Small intestine (tissue), 16 donors: ENCODE results near the gene TRA2B. TPM values are rescaled to one million over a fixed set of nuclear protein-coding genes. Genes with fewer than 3 reads are reported as not detected.
A peak's percentile ranks its signal among the peaks of the same experiment; 100 is the strongest.

Experiments
- DNase-seq, 2 donors: peaks; one replicate each; pipeline versions ENCODE4 v3.0.0 to v3.0.0-alpha.2; 2013
- FAIRE-seq: peaks from 2 replicates; lab custom pipeline; 2012; peaks lifted over from hg19 to GRCh38; lab: Jason Lieb, UNC
- H3K27ac ChIP-seq, 3 donors: one replicate each; pipeline ENCODE4 v1.5.1; 2013; ENCODE audit warnings: low read length in 2 of 3, mild to moderate bottlenecking in 2 of 3, control low read depth in 1 of 3, inconsistent platforms in 1 of 3, low read depth in 1 of 3, moderate library complexity in 1 of 3
- H3K27me3 ChIP-seq, 3 donors: one replicate each; pipeline ENCODE4 v1.6.1; 2013; ENCODE audit warnings: low read length in 3 of 3, inconsistent platforms in 1 of 3; ENCODE audit not compliant: control insufficient read depth in 3 of 3, insufficient read depth in 3 of 3
- H3K36me3 ChIP-seq, 3 donors: one replicate each; pipeline ENCODE4 v1.6.1; 2013; ENCODE audit warnings: low read length in 3 of 3, inconsistent platforms in 1 of 3, low read depth in 1 of 3, mild to moderate bottlenecking in 1 of 3, moderate library complexity in 1 of 3; ENCODE audit not compliant: control insufficient read depth in 3 of 3, insufficient read depth in 2 of 3
- H3K4me1 ChIP-seq, 3 donors: one replicate each; pipeline ENCODE4 v1.6.1; 2013; ENCODE audit warnings: low read length in 2 of 3, inconsistent platforms in 1 of 3, low read depth in 1 of 3, mild to moderate bottlenecking in 1 of 3, moderate library complexity in 1 of 3; ENCODE audit not compliant: control insufficient read depth in 3 of 3, insufficient read depth in 2 of 3
- H3K4me3 ChIP-seq, 3 donors: one replicate each; pipeline ENCODE4 v1.5.1; 2013; ENCODE audit warnings: low read length in 3 of 3, control low read depth in 1 of 3, inconsistent platforms in 1 of 3, low read depth in 1 of 3, mild to moderate bottlenecking in 1 of 3, moderate library complexity in 1 of 3
- H3K9me3 ChIP-seq, 2 donors: one replicate each; pipeline ENCODE4 v1.6.1; 2013; ENCODE audit warnings: low read depth in 1 of 2, low read length in 1 of 2; ENCODE audit not compliant: control insufficient read depth in 2 of 2, insufficient read depth in 1 of 2
- WGBS, 3 donors: extraction: QIAGEN DNeasy Blood & Tissue Kit; methylation state at CpG; one replicate each; pipeline ENCODE4 v1.1.7; 2013; 5-methylcytosine and 5-hydroxymethylcytosine counted together
- long read RNA-seq, 10 donors: transcript quantifications; one replicate each; lab custom pipeline, GENCODE V29; 2026
- polyA plus RNA-seq, 4 donors: library from polyadenylated mRNA; stranded (reverse) in 3 of 4; unstranded in 1 of 4; fragments of 200-250 nt in 3 of 4; fragments of 120-200 nt in 1 of 4; gene quantifications; one replicate each; pipeline versions ENCODE4 v1.2.1 to v1.2.3, GENCODE V29; 2013
- donor health status: healthy with polysubstance abuse.
- donor health status: control.
- donor health status: control.
- donor health status: Bipolar disorder and iron deficiency.
- donor health status: healthy.

Gene TRA2B
- 100 to 1,000 TPM in 1 of 4 donors, 10 to 100 TPM in 3; 48.5 to 150 (median 72.4) TPM for polyA plus RNA-seq
- long read RNA-seq, donor 1: 0 reads
- long read RNA-seq, donor 2, transcript TRA2B-205 (9 exons, 2,952 nt): major isoform, 9 of 16 reads
- long read RNA-seq, donor 2, partial matches to known transcripts: 0 of 16 reads
- long read RNA-seq, donor 2, other reads (novel, unspliced or antisense): 0 of 16 reads
- long read RNA-seq, donor 3, transcript TRA2B-213 (3 exons, 839 nt): minor isoform, 6 of 32 reads
- long read RNA-seq, donor 3, transcript TRA2B-212 (2 exons, 538 nt): major isoform, 12 of 32 reads
- long read RNA-seq, donor 3, partial matches to known transcripts: 5 of 32 reads
- long read RNA-seq, donor 3, other reads (novel, unspliced or antisense): 0 of 32 reads
- long read RNA-seq, donor 4, partial matches to known transcripts: 0 of 4 reads
- long read RNA-seq, donor 4, other reads (novel, unspliced or antisense): 0 of 4 reads
- long read RNA-seq, donor 5, partial matches to known transcripts: 0 of 8 reads
- long read RNA-seq, donor 5, other reads (novel, unspliced or antisense): 0 of 8 reads
- long read RNA-seq, donor 6, full-length matches to known transcripts: 23 of 23 reads
- long read RNA-seq, donor 6, partial matches to known transcripts: 0 of 23 reads
- long read RNA-seq, donor 6, other reads (novel, unspliced or antisense): 0 of 23 reads
- long read RNA-seq, donor 7: 0 reads
- long read RNA-seq, donor 8, partial matches to known transcripts: 0 of 10 reads
- long read RNA-seq, donor 8, other reads (novel, unspliced or antisense): 0 of 10 reads
- long read RNA-seq, donor 9, full-length matches to known transcripts: 13 of 13 reads
- long read RNA-seq, donor 9, partial matches to known transcripts: 0 of 13 reads
- long read RNA-seq, donor 9, other reads (novel, unspliced or antisense): 0 of 13 reads
- long read RNA-seq, donor 10, transcript TRA2B-205 (9 exons, 2,952 nt): major isoform, 16 of 47 reads
- long read RNA-seq, donor 10, transcript TRA2B-213 (3 exons, 839 nt): minor isoform, 6 of 47 reads
- long read RNA-seq, donor 10, transcript TRA2B-212 (2 exons, 538 nt): minor isoform, 14 of 47 reads
- long read RNA-seq, donor 10, partial matches to known transcripts: 6 of 47 reads
- long read RNA-seq, donor 10, other reads (novel, unspliced or antisense): 0 of 47 reads

DNA sequence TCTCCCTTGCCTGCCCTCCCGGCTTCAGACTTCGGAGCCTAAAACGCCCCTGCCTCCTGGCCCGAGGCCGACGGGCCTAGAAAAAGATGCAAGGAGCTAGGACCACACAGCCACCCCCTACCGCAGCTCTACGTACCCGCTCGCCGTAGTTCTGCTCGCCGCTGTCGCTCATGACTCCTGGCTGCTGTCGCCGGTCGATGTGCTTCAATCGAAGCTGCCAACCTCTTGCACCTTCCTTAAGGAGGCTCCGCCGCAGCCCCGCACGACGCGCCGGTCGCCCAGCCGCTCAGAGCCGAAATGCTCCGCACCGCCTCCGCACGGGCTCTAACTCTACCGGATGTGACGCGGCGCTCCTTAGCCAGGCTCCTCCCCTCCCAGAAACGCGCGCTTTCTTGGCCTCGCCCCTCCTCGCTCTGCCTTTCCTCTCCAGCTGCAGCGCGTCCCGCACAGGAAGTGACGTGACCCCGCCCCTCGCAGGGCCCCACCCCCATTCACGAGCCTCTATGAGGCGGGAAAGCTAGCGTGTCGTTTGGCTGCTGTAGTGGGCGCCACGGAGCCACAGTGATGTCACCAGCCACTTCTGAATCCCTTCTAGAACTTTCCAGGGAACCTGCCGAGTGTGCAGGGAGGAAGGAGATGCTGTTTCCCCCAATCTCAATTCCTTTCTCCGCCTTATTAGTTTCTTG is at the start of gene TRA2B:
TSS of gene TRA2B (minus strand) at position 326 of the 686 bp plus-strand sequence. CDS start at position 172, 154 bp downstream.
- no peaks in the 10 kb centered on the region for H3K36me3 ChIP-seq
- H3K27me3 ChIP-seq: no peaks in the 10 kb centered on the region
- no peak for FAIRE-seq
- peak within 1 kb of the TSS; percentile 97 to 100 (median 99) for H3K27ac ChIP-seq
- H3K9me3 ChIP-seq: peaks cover 0 to 5% of the 10 kb centered on the region in 2 donors
- peak; percentile 98 to 99 for DNase-seq
- peak within 1 kb of the TSS; percentile 86 to 100 (median 86) for H3K4me3 ChIP-seq
- WGBS, 3 donors: 2% methylated on average over 55 of the region's 55 CpGs
- peaks cover 0 to 3% (median under 1%) of the 10 kb centered on the region in 3 donors for H3K4me1 ChIP-seq

DNA sequence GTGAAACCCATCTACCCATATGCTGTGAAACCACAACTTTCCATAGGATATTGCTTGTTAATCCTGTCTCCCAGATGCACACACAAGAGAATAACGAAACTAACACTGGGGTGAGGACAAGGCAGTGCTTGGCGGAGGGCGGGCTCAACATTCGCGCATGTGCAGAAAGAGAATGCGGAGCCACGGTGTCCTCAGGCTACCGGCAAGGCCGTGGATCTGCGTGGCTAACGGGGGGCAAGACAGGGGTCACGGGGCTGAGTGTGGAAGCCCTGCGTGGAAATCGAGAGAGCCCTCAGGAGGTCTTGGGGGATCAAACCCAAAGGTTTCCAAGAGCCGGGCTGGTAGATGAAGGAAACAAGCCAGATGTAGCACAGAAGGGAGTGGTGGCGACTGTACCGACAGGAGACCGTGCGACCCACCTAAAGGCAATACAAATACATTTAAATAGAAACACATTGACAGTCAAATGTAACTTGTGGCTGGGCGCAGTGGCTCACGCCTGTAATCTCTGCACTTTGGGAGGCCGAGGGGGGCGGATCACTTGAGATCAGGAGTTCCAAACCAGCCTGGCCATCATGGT is 48.5 kb upstream of the TRA2B start:
- DNase-seq (no peak), FAIRE-seq (no peak)
- H3K36me3 ChIP-seq: no peaks in the 10 kb centered on the region
- H3K4me1 ChIP-seq: no peaks in the 10 kb centered on the region
- no peaks in the 10 kb centered on the region for H3K9me3 ChIP-seq
- H3K27ac ChIP-seq: no peak overlapping the region
- WGBS, 3 donors: 90% methylated on average over 22 to 23 of the region's 23 CpGs
- H3K27me3 ChIP-seq: peaks cover 0 to 4% (median 0%) of the 10 kb centered on the region in 3 donors
- no peak overlapping the region for H3K4me3 ChIP-seq

DNA sequence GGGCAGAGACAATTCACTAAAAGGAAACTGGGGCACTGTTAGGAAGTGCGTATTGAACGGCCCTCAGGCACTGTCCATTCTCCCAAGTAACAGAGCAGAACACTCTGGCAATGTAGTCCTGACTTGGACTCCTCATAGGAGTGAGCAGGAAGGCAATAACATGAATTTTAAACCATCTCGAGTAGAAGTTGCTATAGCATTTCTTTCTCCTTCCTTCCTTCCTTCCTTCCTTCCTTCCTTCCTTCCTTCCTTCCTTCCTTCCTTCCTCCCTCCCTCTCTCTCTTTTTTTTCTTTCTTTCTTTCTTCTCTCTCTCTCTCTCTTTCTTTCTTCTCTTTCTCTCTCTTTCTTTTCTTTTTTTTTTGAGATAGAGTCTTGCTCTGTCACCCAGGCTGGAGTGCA is 46.4 kb upstream of the TRA2B start:
- H3K27ac ChIP-seq: no peak overlapping the region
- no peaks in the 10 kb centered on the region for H3K9me3 ChIP-seq
- no peaks in the 10 kb centered on the region for H3K4me1 ChIP-seq
- peaks cover 0 to 4% (median 0%) of the 10 kb centered on the region in 3 donors for H3K27me3 ChIP-seq
- FAIRE-seq: no peak
- H3K36me3 ChIP-seq: no peaks in the 10 kb centered on the region
- no peak overlapping the region for H3K4me3 ChIP-seq
- no peak for DNase-seq
- 68 to 72% (median 68%) methylated on average over 3 of the region's 3 CpGs for WGBS, 3 donors

DNA sequence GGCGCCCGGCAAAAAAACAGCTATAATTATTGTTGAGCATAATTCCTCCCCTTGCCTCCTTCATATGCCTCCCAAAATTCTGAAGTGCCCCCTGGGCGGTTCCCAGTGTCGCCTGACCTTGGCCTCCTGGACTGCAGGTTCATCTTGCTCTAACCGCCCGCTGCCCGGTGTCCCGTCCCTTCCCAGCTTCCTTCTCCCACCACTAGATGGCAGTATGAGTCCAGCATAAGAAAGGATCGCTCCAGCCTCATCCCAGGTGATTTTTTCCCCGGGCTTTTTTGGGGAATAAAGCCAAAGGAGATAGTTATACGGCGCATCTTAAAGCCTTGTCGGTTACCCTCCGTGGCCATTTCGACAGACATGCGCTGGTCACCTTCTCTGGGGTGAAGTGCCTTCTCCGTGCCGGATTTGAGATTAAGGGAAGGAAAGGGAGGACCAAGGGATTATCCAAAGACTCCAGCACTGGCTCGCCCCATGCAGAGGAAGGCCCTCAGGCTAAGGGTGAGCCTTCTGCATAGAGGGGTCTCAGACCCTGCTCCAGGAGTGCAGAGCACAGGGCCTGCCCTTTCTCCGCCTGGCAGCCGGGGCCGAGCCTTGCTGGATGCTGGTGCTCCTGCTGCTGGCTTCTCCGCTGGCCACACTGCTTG is 45.8 kb upstream of the TRA2B start:
- no peak overlapping the region for H3K27ac ChIP-seq
- no peak overlapping the region for H3K4me3 ChIP-seq
- H3K4me1 ChIP-seq: no peaks in the 10 kb centered on the region
- no peaks in the 10 kb centered on the region for H3K9me3 ChIP-seq
- FAIRE-seq (no peak), DNase-seq (peak; percentile 73 to 77)
- no peaks in the 10 kb centered on the region for H3K36me3 ChIP-seq
- peaks cover 0 to 4% (median 0%) of the 10 kb centered on the region in 3 donors for H3K27me3 ChIP-seq
- WGBS, 3 donors: 18 to 21% (median 19%) methylated on average over 23 of the region's 23 CpGs

DNA sequence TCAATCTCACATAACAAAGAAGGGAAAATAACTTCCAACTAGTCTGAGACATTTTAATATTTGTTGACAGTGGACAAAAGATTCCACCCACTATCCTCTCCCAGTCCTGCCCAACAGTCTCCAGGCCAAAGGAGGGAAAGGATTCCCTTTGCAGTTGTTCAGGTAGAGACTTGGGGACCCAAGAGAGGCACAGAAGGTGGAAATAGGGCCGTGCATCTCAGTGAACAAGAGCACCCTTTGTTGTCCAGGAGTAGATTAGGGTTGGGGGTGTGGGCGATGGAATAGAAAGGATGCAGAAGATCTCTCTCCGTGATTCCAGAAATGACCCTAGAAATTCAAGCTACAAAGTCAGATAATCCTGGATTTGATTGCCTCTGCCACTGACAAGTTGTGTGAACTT is 44.8 kb upstream of the TRA2B start:
- no peaks in the 10 kb centered on the region for H3K4me1 ChIP-seq
- H3K36me3 ChIP-seq: no peaks in the 10 kb centered on the region
- H3K9me3 ChIP-seq: no peaks in the 10 kb centered on the region
- FAIRE-seq: no peak
- peaks cover 0 to 4% (median 0%) of the 10 kb centered on the region in 3 donors for H3K27me3 ChIP-seq
- no peak overlapping the region for H3K4me3 ChIP-seq
- no peak overlapping the region for H3K27ac ChIP-seq
- no peak for DNase-seq
- 55 to 71% (median 65%) methylated on average over 3 of the region's 3 CpGs for WGBS, 3 donors

DNA sequence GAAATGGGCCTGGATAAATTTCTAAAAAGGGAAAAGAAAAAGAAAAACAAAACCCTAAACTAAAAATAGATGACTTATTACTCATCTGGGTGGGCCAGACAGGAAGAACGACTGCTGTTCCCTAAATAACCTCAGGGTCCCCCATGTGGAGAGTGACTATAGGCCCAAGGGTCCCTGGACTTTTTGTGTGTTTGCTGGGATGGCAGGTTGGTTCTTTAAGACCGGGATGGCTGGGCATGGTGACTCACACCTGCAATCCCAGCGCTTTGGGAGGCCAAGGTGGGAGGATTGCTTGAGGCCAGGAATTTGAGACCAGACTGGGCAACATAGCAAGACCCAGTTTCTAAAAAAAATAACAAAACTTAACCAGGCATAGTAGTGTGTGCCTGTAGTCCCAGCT is 43.8 kb upstream of the TRA2B start:
- DNase-seq (no peak), FAIRE-seq (no peak)
- WGBS, 3 donors: 66 to 71% (median 69%) methylated on average over 3 of the region's 3 CpGs
- Histone ChIP-seq H3K4me1 (no peaks in the 10 kb centered on the region), H3K36me3 (no peaks in the 10 kb centered on the region), H3K27me3 (peaks cover 0 to 4% (median 0%) of the 10 kb centered on the region in 3 donors), H3K9me3 (no peaks in the 10 kb centered on the region), H3K27ac (no peak overlapping the region), H3K4me3 (no peak overlapping the region)

DNA sequence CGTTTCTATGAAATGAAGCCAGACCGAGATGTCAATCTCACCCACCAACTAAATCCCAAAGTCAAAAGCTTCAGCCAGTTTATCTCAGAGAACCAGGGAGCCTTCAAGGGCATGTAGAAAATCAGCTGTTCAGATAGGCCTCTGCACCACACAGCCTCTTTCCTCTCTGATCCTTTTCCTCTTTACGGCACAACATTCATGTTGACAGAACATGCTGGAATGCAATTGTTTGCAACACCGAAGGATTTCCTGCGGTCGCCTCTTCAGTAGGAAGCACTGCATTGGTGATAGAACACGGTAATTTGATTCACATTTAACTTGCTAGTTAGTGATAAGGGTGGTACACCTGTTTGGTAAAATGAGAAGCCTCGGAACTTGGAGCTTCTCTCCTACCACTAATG is 41.9 kb upstream of the TRA2B start:
- Histone ChIP-seq H3K9me3 (no peaks in the 10 kb centered on the region), H3K4me1 (no peaks in the 10 kb centered on the region), H3K27ac (no peak overlapping the region), H3K36me3 (no peaks in the 10 kb centered on the region), H3K4me3 (no peak overlapping the region), H3K27me3 (peaks cover 0 to 4% (median 0%) of the 10 kb centered on the region in 3 donors)
- FAIRE-seq (no peak), DNase-seq (no peak)
- 80 to 88% (median 83%) methylated on average over 8 of the region's 8 CpGs for WGBS, 3 donors
